ENCODE data around the gene ST8SIA1.

The ST8SIA1 gene

DNA sequence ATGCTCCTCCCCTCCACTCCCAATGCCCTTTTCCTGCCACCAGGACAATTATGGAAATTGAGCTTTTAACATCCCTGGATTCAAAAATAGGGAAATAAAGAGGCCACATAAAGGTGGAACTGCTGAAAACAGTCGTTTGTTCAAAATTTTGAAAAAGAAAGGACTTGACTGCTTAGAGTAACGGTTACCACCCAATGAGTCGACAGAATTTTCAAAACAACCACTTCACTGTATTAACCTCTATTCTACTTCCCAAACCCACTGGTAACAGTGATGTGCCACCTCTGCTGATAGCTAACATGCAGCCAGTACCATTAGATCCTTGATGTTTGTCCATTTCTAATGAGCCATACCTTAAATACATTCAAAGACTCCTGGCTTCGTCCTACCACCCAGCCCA is 4.9 kb downstream of the ST8SIA1 start:
- no peak for FAIRE-seq

DNA sequence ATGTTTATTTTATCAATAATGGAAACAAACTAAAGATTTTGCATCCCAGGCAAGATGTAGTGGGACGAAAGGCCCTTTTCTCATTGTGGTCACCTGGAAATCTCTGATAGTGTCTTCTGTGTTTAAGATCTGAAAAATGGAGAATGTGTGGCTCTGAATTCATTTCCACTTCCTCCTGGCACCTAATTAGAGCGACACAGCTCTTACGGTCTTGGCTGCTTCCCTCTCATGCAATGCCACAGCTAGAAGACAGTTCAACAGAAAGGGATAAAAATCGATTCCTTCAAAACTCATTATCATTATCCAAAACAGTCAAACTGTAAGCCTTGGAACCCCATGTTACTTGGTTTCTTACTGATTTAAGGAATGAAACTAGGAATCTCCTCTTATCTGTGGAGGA is 9.3 kb downstream of the ST8SIA1 start:
- FAIRE-seq = no peak

DNA sequence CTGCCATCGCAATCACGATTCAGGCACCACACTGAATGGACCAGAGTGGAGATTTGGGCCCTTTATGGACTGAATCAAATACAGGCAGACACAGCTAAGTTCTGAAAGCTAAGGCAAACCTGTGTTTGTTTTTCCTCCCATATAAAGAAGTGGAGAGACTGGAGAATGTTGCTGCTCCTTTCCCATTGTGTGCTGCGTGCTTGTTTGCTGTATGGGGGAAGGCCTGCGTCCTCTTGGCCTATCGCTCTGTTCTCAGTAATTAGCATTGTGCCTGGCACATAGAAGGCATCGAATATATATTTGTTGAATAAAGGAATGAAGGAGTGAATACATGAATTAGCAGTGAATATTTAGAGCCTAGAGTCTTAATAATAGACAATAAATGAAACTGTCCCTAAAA is 12.4 kb downstream of the ST8SIA1 start:
- no peak for FAIRE-seq

DNA sequence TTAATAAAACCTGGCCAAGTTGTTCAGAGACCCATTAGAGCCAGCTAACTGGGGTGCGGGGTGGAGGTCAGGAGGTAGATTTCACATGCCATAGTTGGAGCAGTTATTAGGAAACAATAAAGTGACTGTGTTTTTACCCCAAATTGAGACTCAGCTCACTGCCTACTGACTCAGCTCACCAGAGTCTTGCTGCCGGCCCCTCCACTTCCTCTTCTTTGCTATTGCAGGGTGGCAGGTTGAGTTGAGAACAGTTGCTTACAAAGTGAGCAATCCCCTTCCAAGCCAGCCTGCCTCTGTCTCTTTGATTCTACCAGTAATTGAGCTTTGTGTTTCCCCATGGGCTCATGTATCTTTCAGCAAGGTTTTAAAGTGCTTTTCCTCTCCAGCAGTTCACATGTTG is 12.9 kb downstream of the ST8SIA1 start:
- no peak for FAIRE-seq

DNA sequence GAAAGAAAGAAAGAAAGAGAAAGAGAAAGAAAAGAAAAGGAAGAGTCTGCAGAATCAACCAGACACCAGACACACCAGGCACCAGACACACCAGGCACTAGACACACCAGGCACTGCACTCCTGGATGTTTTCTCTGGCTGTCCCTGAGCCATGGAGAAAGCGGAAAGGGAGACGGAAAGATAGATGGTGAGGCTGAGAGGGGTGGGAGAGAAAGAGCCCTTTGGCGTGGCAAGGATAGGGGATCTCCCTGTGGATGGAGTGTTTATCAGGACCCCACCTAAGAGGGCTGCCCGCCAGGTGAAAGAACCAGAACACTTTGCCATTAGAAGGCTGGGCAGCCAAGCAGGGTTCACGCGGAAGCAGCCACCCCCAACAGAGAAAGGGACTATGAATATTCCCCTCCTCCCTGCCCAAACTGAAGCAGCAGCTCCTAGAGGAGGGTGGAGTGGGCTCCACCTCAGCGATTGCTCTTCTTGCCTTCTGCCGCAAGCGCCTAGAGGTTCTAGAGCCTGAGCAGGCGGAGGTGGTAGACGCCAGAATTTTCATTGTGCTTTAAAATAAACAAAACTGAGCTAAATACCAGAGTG is 13.4 kb downstream of the ST8SIA1 start:
- no peak for FAIRE-seq

DNA sequence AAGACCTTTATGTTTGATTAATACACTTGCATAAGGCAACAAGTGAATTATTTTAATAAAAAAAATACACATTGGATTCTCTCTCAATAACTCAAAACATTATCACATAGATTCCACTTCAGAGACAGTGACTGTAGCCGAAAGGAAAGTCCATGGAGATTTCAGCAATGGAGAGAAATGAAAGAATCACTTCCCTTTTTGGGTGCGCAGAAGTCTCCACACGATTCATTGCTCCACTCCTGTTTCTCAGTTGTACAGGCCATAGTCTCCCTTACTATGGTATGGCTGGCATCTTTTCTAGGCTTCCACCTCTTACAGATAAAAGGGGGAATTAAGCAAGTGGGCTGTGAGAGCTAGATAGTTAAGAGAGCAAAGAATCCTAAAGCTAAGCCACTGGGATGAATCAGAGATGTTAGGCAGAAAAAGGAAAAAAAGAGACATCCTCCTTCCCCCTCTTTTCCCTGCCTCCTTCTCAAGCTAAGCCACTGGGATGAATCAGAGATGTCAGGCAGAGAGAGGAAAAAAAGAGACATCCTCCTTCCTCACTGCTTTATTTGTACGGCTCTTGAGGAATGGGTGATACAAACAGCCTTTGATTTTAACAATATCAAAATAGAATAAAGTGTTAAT is 16.3 kb downstream of the ST8SIA1 start:
- FAIRE-seq = no peak

DNA sequence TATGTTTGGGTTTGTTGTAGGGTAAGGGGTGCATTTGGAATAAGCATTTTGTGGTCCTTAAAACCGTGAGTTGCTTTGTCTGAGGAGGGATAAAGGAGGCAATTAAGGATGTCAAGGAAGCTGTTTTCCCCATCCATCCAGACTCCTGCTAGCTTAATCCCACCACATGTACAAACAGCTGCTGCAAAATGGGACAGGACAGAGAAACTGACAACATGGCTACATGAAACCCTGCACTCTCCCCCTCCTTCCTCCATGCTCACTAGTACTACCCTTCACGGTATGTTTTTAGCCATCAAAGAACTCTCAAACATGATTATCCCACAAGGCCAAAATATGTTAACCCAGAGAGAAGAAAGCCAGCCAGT is 20.6 kb downstream of the ST8SIA1 start:
- no peak for FAIRE-seq

DNA sequence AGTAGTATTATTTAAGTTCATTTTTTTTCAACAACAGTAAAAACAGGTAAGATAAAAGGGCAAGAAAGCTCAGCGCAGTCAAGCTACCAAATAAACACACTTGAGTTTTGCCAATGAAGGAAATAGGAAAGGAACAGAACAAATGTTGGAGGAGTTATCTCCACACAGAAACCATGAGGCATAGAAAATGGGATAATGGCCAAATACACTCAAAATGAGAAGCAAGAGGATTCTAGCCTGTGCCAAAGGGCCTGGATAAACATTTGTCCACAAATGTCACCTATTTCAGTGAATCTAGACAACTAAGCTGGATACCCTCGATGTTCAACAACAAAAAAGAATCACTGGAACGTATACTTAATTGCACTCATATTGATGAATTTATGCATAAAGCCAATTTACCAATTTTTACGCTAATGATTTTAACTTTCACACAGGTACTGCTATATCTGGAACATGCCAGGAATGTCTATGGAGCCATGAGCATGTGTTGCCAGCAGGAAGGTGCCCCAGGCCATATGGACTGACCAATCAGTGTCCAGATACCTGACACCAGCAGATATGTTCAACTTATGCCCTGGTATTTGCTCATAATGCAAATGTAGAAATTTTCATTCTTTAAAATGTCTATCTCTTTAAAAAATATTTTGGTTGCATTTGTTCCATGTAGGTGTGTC is 21.1 kb downstream of the ST8SIA1 start:
- FAIRE-seq = no peak

DNA sequence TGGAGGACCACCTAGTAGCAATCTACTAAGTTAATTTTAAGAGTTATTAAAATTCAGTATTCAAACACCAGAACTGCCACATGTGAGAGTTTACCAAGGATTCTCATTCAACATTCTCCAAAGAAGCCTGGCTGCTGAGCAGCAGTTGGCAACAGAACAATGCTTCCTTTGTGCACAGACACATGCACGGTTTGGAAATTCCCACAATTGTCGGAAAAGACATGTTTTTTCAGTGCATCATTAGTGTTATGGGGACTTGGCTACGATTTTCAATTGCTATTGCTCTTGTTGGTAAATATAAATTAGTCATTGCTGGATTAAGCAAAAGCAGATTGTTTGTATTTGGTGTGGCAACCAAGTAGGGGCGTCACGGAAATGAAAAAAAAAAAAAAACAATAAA is 22.2 kb downstream of the ST8SIA1 start:
- no peak for FAIRE-seq

DNA sequence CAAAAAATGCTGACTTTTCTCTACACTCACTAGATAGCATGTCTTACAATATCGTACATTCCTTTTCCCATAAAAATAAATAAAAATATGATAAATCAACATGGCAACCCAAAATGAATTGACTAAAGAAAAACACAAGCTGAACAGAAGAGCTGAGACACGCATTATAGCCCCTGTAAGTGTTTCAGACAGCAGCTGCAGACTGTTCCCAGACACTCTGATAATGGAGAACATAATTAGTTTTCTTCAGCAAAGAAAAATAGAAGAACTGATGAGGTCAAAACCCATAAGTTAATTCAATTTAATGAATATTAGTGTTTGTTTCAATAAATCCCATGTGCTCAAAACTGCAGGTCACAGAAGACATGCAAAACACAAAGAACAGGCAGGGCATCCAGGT is 23.8 kb downstream of the ST8SIA1 start:
- no peak for FAIRE-seq

DNA sequence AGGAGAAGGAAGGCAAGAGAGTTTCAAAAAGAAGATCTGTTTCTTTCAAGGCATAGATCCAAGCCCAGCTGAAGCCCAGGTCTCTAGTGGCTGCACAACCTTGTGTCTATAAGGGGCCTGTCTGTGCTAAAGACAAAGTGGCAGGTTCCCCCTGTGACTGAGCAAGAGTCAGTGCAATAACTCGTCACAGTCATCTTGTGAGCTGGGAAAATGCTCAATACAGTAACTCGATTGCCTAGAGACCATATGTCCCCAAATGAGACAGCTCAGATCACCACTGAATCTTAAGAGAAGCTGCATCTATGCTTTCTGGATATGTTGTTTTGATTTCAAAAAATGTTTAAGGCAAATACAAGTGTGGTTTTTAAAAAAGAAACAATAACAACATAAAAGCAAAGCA is 24.2 kb downstream of the ST8SIA1 start:
- no peak for FAIRE-seq

DNA sequence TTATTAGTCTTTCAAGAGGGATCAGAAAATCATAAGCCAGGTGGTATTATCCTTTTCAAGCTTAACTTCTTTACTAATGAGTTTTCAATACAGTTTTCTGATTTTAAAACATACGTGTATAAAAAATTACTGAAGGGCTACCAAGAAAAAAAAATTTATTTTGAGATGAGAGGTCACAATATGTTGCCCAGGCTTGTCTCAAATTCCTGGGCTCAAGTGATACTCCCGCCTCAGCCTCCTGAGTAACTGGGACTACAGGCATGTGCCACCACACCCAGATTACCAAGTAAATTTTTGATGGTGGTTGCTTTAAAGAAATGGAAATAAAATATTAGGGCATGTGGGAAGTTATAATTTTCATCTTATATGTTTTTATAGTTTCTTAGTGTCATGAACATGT is 26.7 kb downstream of the ST8SIA1 start:
- no peak for FAIRE-seq

DNA sequence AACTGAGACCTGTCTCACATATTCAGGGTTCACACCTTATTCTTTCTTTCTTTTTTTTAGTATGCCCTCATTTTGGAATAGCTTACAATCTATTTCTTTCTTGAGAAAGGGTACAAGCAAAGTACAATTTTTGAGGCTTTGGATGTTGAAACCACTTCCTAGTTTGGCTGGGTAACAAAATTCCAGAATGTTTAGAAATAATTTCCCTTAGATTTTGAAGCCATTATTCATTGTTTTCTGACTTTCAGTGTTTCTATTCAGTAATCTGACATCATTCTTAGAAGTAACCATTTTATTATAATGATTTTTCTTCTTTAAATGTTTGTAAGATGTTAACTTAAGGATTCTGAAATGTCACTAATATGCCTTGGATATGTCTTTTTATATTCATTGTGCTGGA is 28.2 kb downstream of the ST8SIA1 start:
- FAIRE-seq = no peak

DNA sequence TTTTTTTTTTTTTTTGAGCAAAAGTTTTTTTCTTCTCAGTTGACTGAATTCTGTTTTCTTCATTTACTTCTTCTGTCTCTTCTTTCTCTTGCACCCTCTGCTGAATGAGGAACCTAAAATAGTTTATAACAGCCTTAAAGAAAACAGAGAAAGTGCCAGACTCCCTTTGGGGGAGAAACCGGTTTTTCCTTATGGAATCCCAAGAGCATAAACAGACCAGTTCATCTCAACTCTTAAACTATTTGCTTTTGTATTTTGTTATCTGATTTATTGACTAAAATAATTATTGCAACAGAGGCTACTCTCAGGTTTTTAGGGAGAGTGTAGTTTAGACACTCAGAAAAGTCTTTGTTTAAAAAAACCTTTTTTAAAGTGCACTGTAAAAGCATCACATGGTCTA is 30.2 kb downstream of the ST8SIA1 start:
- no peak for FAIRE-seq

DNA sequence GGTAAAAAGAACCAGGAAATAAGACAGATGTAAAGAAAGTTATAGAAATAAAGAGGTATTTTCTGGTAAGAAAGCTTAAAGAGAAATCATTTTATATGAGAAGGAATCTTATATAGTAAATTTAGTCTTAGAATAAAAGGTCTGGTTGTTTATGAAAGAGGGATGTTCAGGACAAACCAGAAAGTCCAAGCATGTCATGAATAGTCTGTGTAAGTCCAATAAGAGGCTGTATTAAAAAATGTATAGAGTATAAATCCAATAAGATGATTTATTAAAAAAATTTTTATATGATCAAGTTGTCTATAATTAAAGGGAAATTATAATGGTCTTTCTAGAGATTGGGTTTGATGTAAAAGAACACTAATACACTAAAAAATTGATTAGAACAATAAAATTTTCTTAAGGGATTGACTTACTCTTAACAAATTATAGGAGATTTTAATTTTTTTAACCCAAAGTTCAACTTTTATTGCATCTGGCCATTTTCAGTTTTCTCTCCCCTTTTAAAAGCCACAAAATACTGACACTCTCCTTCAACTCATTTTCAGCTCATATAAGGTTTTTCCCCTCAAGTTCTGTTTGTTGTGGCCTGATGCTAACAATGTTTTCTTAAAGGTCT is 35.1 kb downstream of the ST8SIA1 start:
- no peak for FAIRE-seq

DNA sequence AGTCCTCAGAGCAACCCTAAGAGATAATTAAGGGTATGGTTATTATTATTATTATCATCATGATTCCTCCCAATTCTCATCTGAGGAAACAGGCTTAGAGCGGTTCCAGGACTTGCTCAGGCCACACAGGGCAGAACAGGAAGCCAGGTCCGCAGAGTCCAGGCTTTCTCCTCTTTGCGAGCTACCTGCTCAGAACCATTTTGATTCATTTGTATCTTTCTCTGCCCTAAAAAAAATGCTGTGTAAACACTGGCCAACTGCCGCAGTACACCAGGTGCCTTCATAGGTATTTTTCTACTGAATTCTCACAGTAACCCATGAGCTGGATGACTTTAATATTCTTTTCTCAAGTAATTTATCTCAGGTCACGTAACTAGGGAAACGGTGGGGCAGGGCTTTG is 45.3 kb downstream of the ST8SIA1 start:
- FAIRE-seq = no peak

DNA sequence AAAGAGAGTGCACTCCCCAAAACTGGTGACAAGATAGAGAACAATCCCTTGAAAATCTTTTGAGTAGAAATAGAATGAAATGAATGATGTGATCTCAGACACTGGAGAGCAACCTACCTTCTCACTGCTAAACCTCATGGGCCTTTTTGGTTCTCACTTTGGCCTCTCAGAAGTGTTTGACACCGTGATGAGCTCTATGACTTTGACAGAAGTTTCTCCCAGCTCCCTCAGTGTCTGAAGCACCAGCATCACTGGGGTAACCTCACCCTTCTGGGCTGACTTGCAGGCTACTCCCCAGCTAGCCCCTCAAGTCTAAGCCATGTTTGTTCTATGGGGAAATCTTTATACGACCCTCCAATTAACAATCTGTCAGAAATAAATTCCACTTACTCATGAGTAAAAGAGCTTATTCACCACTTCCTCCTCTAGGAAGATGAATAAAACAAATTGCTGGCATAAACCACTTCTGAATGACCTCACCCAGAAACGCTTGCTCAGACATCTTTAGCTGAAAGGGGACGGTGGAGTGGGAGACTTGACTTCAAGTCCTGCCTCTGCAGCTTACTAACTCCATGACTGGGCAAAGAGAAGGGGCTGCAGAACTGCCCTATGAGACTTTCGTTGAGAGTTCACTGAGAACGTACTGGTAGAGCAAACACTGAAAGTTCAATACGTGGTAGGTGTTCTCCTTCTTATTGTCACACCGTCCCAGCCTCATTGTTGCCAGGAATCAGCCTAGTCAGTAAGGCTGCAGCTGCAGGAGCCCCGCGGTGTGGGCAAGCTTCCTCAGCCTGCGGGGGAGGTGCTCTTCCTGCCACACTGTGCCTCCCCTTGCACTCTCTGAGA is 46.5 kb downstream of the ST8SIA1 start:
- no peak for FAIRE-seq

DNA sequence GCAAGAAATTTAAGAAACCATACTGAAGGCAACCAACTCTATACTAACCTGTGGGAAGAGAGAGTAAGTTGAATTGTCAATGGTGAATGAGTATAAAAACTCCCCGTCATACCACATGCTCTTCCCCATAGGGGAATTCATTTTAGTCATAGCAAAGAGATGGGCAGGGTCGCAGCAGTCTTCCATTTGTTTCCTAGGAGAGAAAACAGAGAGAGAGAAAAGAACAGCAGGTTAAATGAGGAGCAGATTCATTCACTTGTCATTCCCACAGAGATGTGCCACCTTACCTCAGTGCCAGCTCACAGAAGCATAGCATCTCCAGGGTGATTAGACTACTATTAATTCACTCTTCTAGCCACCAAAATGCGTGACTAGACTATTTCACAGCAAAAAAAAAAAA is 47.4 kb downstream of the ST8SIA1 start:
- FAIRE-seq = no peak

DNA sequence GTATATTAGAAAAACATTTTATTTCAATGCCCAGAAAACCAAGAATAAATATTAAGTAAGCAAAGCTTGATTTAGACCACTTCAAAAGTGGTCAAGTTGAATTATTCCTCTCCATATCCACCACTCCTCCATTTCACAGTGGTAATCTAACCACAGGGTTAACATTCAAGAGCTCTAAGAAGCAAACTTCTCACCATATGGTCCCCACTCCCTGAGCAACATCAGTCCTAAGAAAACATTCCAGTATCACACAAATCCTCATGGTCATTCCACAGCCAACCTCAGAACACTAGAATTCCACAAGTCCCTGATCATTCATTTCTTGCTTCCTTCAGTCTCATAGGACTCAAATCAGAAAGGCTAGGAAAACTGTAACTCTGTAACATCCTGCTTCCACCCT is 47.9 kb downstream of the ST8SIA1 start:
- no peak for FAIRE-seq

DNA sequence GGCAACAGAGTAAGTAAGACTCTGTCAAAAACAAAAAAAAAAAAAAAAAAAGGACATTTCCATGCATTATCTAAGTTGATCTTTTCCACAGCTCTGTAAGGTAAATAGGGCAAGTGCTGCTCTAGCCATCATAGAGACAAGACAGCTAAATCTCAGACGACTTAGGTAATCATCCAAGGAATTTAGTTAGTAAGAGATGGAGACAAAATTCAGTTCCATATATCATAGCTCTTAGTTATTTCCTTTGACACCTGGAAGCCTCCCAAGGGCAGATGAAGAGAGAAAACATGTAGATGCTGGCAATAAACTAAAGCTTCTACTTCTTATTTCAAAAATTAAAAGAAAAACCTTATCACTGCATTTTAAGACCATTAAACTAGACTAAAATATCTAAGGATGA is 48.7 kb downstream of the ST8SIA1 start:
- no peak for FAIRE-seq

DNA sequence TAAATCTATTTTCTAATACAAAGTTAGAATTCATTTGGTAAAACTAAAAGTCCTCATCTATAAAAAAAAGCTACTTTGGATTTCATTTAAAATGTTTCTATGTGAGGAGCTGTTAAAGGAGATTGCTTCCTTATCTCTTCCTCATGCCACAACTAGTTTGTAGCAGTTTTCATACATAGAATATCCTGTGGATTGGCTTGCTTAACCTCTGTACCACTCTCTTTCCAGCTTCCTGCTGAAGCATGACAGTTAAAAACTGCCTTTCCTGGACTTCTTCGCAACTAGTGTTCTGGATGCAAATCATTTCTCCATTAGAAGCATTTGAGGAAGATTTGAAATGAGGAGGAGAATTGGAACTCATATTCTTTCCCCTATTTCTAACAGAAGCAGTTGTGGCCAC is 49.6 kb downstream of the ST8SIA1 start:
- no peak for FAIRE-seq

DNA sequence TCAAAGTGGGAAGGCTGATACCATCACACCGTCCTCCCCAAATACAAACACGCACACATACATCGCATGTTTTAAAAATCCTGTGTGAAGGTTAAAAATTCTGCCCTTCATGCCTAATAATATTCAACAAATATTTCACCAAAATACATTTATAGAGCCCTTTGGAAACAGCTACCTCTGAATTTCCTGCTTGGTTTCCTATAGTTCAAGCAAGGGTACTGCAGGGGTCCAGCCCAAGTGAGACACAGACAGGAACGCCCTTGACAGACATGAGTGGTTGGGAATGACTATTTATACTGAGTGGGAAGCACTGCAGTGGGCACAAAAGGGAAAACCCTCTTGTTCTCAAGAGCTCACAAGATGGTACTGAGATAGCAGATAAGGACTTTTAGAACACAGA is 51.0 kb downstream of the ST8SIA1 start:
- FAIRE-seq = no peak

DNA sequence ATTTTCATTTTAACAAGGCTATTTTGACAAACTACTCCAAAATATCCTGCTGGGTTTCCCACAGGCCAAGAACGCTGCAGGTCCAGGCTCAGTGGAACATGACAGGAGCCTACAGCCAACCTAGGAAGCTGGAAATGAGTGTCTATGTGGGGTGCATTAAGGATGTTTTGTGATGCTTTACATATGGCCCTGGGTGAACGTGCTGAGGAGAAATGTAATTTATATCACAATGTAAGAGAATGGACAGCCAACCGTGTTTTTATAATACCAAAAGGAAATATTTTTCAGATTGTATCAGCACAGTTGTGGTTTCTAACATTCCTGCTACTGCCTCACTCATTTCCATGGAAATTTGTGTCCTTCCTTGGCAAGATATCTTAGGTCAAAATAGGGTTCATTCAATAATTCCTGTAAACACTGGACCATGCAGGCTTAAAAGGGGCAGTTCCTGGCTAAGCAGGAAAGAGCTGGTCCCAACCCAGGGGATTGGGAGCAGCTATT is 51.5 kb downstream of the ST8SIA1 start:
- no peak for FAIRE-seq
